ENCODE data around the gene FBN1.

FBN1 gene

GRCh38 chr15:48627260-48627940 lies 18.1 kb downstream of the FBN1 start:
- H3K9ac ChIP-seq, result no peak overlapping the region
- no peaks in the 10 kb centered on the region for H3K36me3 ChIP-seq

GRCh38 chr15:48625126-48625525 lies 20.4 kb downstream of the FBN1 start:
- Histone ChIP-seq H3K4me3 (no peak overlapping the region), H3K4me2 (no peak overlapping the region), H3K36me3 (no peaks in the 10 kb centered on the region), H3K9me3 (no peaks in the 10 kb centered on the region), H3K4me1 (no peaks in the 10 kb centered on the region), H3K9ac (no peak overlapping the region), H3K27ac (no peak overlapping the region), H4K20me1 (no peaks in the 10 kb centered on the region), H3K27me3 (no peaks in the 10 kb centered on the region)
- no peak for TF ChIP-seq Cebpa-rat (IDR thresholded peaks at IDR 0.05)

More at GRCh38 chr15:48627260-48627940, 18.1 kb downstream of the FBN1 start:
- TF ChIP-seq Cebpa-rat (IDR thresholded peaks at IDR 0.05), result no peak
- Histone ChIP-seq H4K20me1 (no peaks in the 10 kb centered on the region), H3K27ac (no peak overlapping the region), H3K4me3 (no peak overlapping the region), H3K4me1 (no peaks in the 10 kb centered on the region), H3K4me2 (no peak overlapping the region), H3K9me3 (no peaks in the 10 kb centered on the region), H3K27me3 (no peaks in the 10 kb centered on the region)

- Histone ChIP-seq H3K36me3 (no peaks in the 10 kb centered on the region), H4K20me1 (no peaks in the 10 kb centered on the region), H3K4me1 (no peaks in the 10 kb centered on the region), H3K4me2 (no peak overlapping the region), H3K4me3 (no peak overlapping the region), H3K9me3 (no peaks in the 10 kb centered on the region), H3K9ac (no peak overlapping the region), H3K27ac (no peak overlapping the region), H3K27me3 (no peaks in the 10 kb centered on the region)
- TF ChIP-seq Cebpa-rat (IDR thresholded peaks at IDR 0.05), result no peak
Measured at GRCh38 chr15:48624700-48625099, 20.8 kb downstream of the FBN1 start.

- no peak for TF ChIP-seq Cebpa-rat (IDR thresholded peaks at IDR 0.05)
- no peaks in the 10 kb centered on the region for H4K20me1 ChIP-seq
- no peaks in the 10 kb centered on the region for H3K27me3 ChIP-seq
- no peaks in the 10 kb centered on the region for H3K9me3 ChIP-seq
- H3K36me3 ChIP-seq, result no peaks in the 10 kb centered on the region
- no peaks in the 10 kb centered on the region for H3K4me1 ChIP-seq
- H3K4me2 ChIP-seq, result no peak overlapping the region
- no peak overlapping the region for H3K9ac ChIP-seq
- H3K4me3 ChIP-seq, result no peak overlapping the region
- H3K27ac ChIP-seq, result no peak overlapping the region
Measured at GRCh38 chr15:48623456-48623855, 22.1 kb downstream of the FBN1 start.

GRCh38 chr15:48622237-48622636 lies 23.3 kb downstream of the FBN1 start:
- no peak overlapping the region for H3K4me2 ChIP-seq
- H3K9me3 ChIP-seq, result no peaks in the 10 kb centered on the region
- H3K27me3 ChIP-seq, result no peaks in the 10 kb centered on the region
- H4K20me1 ChIP-seq, result no peaks in the 10 kb centered on the region
- no peak overlapping the region for H3K9ac ChIP-seq
- no peaks in the 10 kb centered on the region for H3K36me3 ChIP-seq
- no peak overlapping the region for H3K4me3 ChIP-seq
- TF ChIP-seq Cebpa-rat (IDR thresholded peaks at IDR 0.05), result no peak
- H3K27ac ChIP-seq, result no peak overlapping the region
- no peaks in the 10 kb centered on the region for H3K4me1 ChIP-seq

- no peak overlapping the region for H3K27ac ChIP-seq
Measured at GRCh38 chr15:48619446-48619845, 26.1 kb downstream of the FBN1 start.

GRCh38 chr15:48617619-48618018 lies 27.9 kb downstream of the FBN1 start:
- no peak overlapping the region for H3K4me2 ChIP-seq
- H3K27ac ChIP-seq, result no peak overlapping the region
- TF ChIP-seq Cebpa-rat (IDR thresholded peaks at IDR 0.05), result no peak
- H3K4me3 ChIP-seq, result no peak overlapping the region
- H3K4me1 ChIP-seq, result no peaks in the 10 kb centered on the region
- H3K27me3 ChIP-seq, result no peaks in the 10 kb centered on the region
- H3K9ac ChIP-seq, result no peak overlapping the region
- H3K9me3 ChIP-seq, result no peaks in the 10 kb centered on the region
- H3K36me3 ChIP-seq, result no peaks in the 10 kb centered on the region
- no peaks in the 10 kb centered on the region for H4K20me1 ChIP-seq

More at GRCh38 chr15:48619446-48619845, 26.1 kb downstream of the FBN1 start:
- Histone ChIP-seq H4K20me1 (no peaks in the 10 kb centered on the region), H3K4me1 (no peaks in the 10 kb centered on the region), H3K36me3 (no peaks in the 10 kb centered on the region), H3K4me2 (no peak overlapping the region), H3K9me3 (no peaks in the 10 kb centered on the region), H3K4me3 (no peak overlapping the region), H3K27me3 (no peaks in the 10 kb centered on the region), H3K9ac (no peak overlapping the region)
- TF ChIP-seq Cebpa-rat (IDR thresholded peaks at IDR 0.05), result no peak

GRCh38 chr15:48616216-48616615 lies 29.3 kb downstream of the FBN1 start:
- H3K4me1 ChIP-seq, result no peaks in the 10 kb centered on the region
- H3K36me3 ChIP-seq, result no peaks in the 10 kb centered on the region
- no peak overlapping the region for H3K27ac ChIP-seq
- H3K27me3 ChIP-seq, result no peaks in the 10 kb centered on the region
- no peak overlapping the region for H3K4me3 ChIP-seq
- H3K9ac ChIP-seq, result no peak overlapping the region
- no peak for TF ChIP-seq Cebpa-rat (IDR thresholded peaks at IDR 0.05)
- H3K9me3 ChIP-seq, result no peaks in the 10 kb centered on the region
- H4K20me1 ChIP-seq, result no peaks in the 10 kb centered on the region
- no peak overlapping the region for H3K4me2 ChIP-seq

- Histone ChIP-seq H3K27me3 (no peaks in the 10 kb centered on the region), H3K4me2 (no peak overlapping the region), H3K36me3 (no peaks in the 10 kb centered on the region), H4K20me1 (no peaks in the 10 kb centered on the region), H3K9me3 (no peaks in the 10 kb centered on the region), H3K4me3 (no peak overlapping the region), H3K9ac (no peak overlapping the region), H3K27ac (no peak overlapping the region), H3K4me1 (no peaks in the 10 kb centered on the region)
- TF ChIP-seq Cebpa-rat (IDR thresholded peaks at IDR 0.05), result no peak
Measured at GRCh38 chr15:48614051-48614450, 31.5 kb downstream of the FBN1 start.

- Histone ChIP-seq H3K4me1 (no peaks in the 10 kb centered on the region), H3K9me3 (no peaks in the 10 kb centered on the region)
Measured at GRCh38 chr15:48609486-48609885, 36.0 kb downstream of the FBN1 start.

GRCh38 chr15:48607846-48608245 lies 37.7 kb downstream of the FBN1 start:
- H4K20me1 ChIP-seq, result no peaks in the 10 kb centered on the region
- no peak for TF ChIP-seq Cebpa-rat (IDR thresholded peaks at IDR 0.05)
- no peak overlapping the region for H3K4me3 ChIP-seq
- no peak overlapping the region for H3K4me2 ChIP-seq
- H3K4me1 ChIP-seq, result no peaks in the 10 kb centered on the region
- no peaks in the 10 kb centered on the region for H3K9me3 ChIP-seq
- H3K27ac ChIP-seq, result no peak overlapping the region
- H3K27me3 ChIP-seq, result no peaks in the 10 kb centered on the region
- H3K9ac ChIP-seq, result no peak overlapping the region
- no peaks in the 10 kb centered on the region for H3K36me3 ChIP-seq

More at GRCh38 chr15:48609486-48609885, 36.0 kb downstream of the FBN1 start:
- no peaks in the 10 kb centered on the region for H3K27me3 ChIP-seq
- no peaks in the 10 kb centered on the region for H3K36me3 ChIP-seq
- no peak for TF ChIP-seq Cebpa-rat (IDR thresholded peaks at IDR 0.05)
- H3K4me2 ChIP-seq, result no peak overlapping the region
- no peak overlapping the region for H3K4me3 ChIP-seq
- H3K9ac ChIP-seq, result no peak overlapping the region
- no peaks in the 10 kb centered on the region for H4K20me1 ChIP-seq
- H3K27ac ChIP-seq, result no peak overlapping the region

Data from BLaER1 (cell line).